IPS-20b (cell line): ENCODE measurements around the gene BBIP1.
A peak's percentile ranks its signal among the peaks of the same experiment; 100 is the strongest.
"Not testable (repeated sequence)": the region's sequence is repeated elsewhere in the genome, so short reads cannot be mapped to it uniquely, and the experiment has no call there.

Experiments
- H3K27ac ChIP-seq: one replicate; pipeline ENCODE4 v1.5.1; 2013; ENCODE audit warnings: low read length
- H3K27me3 ChIP-seq: 2 replicates; pipeline ENCODE4 v1.6.1; 2013; ENCODE audit warnings: mild to moderate bottlenecking, low read length, inconsistent platforms; ENCODE audit not compliant: insufficient read depth
- H3K36me3 ChIP-seq: 2 replicates; pipeline ENCODE4 v1.6.1; 2013; ENCODE audit warnings: low read depth, mild to moderate bottlenecking, inconsistent platforms, low read length, moderate library complexity; ENCODE audit not compliant: insufficient read depth
- H3K4me1 ChIP-seq: 2 replicates; pipeline ENCODE4 v1.6.1; 2013; ENCODE audit warnings: mild to moderate bottlenecking, control low read depth, inconsistent platforms, low read length, moderate library complexity; ENCODE audit not compliant: insufficient read depth
- H3K4me3 ChIP-seq: 2 replicates; pipeline ENCODE4 v1.5.1; 2013; ENCODE audit warnings: mild to moderate bottlenecking, low read length, inconsistent platforms
- H3K9ac ChIP-seq: 2 replicates; pipeline ENCODE4 v1.6.1; 2013; ENCODE audit warnings: low read depth, mild to moderate bottlenecking, inconsistent platforms, low read length, moderate library complexity
- H3K9me3 ChIP-seq: 2 replicates; pipeline ENCODE4 v1.6.1; 2013; ENCODE audit warnings: mild to moderate bottlenecking, low read depth, low read length, inconsistent platforms; ENCODE audit not compliant: insufficient read depth

The BBIP1 gene

DNA sequence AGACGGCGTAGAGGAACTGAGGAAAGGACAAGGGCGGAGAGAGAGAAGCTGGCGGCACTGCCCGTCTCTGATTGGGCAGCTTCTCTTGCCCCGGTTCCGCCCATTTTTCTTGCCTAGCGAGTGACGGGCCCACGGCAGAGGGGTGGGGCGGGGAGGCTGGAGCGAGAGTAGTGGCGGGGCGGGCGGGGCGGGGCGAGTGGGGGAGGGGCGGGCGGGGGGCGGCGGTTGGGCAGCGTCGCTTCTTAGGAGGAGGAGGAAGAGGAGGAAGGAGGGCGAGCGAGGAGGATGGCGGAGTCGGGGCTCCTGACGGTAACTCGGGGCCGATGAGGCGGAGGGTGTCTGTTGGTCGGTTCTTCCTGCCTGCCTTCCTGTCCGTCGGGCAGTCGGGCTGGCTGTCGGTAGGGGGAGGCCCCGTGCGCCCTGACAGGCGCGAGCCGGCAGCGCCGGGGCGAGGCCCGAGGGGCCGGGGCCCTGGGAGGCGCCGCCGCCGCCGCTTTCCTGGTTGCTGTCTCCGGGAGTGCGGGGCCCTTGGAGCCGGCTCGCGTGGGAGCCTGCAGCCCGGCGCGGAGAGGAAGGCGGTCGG lies 460 bp upstream of the BBIP1 start, which contains the start of gene SHOC2:
Gene SHOC2, plus strand, starts transcription at position 256 of the 583 bp plus-strand sequence. CDS start 44,755 bp downstream, outside the sequence.
- H3K4me3 ChIP-seq, result peak within 1 kb of the TSS; percentile 94
- H3K4me1 ChIP-seq, result peaks cover 19% of the 10 kb centered on the region
- no peaks in the 10 kb centered on the region; the same call in 1 of the 2 replicates for H3K36me3 ChIP-seq
- no peaks in the 10 kb centered on the region for H3K27me3 ChIP-seq
- peak within 1 kb of the TSS; percentile 94 for H3K27ac ChIP-seq
- peak within 1 kb of the TSS; percentile 94; the same call in 1 of the 2 replicates for H3K9ac ChIP-seq
- no peaks in the 10 kb centered on the region for H3K9me3 ChIP-seq

DNA sequence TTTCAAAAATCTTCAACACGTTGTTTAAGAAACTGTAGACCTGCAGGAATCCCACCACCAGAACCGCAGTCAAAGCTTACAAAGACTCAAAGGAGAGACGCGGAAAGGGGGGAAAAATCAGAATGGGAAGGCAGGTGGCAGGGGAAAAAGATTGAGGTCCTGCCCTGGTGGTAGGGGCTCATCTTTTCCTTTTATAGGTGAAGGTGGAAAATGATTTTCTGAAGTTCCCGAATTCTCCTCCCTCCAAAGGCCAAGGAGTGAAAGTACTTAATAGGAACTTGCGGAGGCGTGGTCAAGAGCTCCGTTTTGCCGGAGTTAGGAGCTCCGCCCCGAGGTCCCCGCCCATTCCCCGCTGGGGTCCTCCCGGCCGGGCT lies 724 bp downstream of the BBIP1 start:
- H3K27ac ChIP-seq, result peak overlapping the region; percentile 94
- H3K9ac ChIP-seq, result peak overlapping the region; percentile 94; the same call in 1 of the 2 replicates
- no peaks in the 10 kb centered on the region for H3K27me3 ChIP-seq
- H3K4me3 ChIP-seq, result peak overlapping the region; percentile 90
- H3K36me3 ChIP-seq, result peaks cover 2% of the 10 kb centered on the region; the same call in 1 of the 2 replicates
- H3K4me1 ChIP-seq, result peaks cover 19% of the 10 kb centered on the region
- H3K9me3 ChIP-seq, result no peaks in the 10 kb centered on the region

DNA sequence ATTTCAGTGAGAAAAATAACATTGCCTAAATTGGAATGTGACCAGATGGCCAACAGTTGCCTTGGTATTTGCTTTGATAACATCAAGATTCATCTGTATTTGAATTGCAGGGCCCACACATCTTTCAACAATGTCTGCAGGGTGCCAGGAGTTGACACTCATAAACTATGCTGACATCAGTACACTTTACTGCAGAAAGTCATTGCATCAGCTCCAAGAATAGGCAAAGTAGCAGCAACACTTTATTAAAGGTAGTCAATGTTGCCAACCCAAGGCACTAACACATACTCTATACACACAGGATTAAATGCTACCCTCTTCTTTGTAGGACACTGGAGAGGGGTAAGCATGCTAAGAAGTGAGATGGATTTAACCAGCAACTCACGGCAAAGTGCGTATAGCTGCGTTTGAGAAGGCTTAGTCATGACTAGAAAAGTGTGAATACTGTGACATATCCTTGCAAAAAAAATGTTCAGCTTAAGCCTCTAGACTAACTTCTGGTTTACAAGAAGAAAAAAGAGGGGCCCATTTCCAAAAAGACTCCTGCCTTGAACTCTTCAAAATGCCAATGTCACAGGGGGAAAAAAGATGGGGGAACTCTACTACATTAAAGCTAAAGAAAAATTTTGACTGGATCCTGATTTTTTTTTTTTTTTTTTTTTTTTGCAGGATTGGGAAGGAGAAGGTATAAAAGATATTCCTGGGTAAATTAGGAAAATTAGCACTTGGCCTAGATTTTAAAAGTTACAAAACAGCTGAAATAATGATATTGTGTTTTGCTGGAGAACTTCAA lies 2.2 kb downstream of the BBIP1 start:
- Histone ChIP-seq H3K9ac (peak overlapping the region; percentile 43; the same call in 1 of the 2 replicates), H3K36me3 (peaks cover 4% of the 10 kb centered on the region; the same call in 1 of the 2 replicates), H3K4me1 (peaks cover 19% of the 10 kb centered on the region), H3K9me3 (no peaks in the 10 kb centered on the region), H3K27ac (no peak overlapping the region), H3K27me3 (no peaks in the 10 kb centered on the region), H3K4me3 (no peak overlapping the region)

DNA sequence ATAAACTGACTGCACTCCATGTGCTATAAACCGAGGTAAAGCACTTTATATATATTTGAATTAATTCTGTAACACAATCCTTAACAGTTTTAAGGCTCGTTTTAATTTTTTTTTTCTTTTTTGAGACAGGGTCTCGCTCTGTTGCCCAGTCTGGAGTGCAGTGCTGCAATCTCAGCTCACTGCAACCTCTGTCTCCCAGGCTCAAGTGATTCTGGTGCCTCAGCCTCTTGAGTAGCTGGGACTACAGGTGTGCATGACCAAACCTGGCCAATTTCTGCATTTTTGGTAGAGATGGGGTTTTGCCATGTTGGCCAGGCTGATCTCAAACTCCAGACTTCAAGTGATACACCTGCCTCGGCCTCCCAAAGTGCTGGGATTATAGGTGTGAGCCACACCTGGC lies 3.4 kb downstream of the BBIP1 start:
- H3K4me1 ChIP-seq, result peaks cover 13% of the 10 kb centered on the region
- not testable (repeated sequence) for H3K9ac ChIP-seq, H3K27ac ChIP-seq, H3K36me3 ChIP-seq, H3K4me3 ChIP-seq, H3K9me3 ChIP-seq, H3K27me3 ChIP-seq

DNA sequence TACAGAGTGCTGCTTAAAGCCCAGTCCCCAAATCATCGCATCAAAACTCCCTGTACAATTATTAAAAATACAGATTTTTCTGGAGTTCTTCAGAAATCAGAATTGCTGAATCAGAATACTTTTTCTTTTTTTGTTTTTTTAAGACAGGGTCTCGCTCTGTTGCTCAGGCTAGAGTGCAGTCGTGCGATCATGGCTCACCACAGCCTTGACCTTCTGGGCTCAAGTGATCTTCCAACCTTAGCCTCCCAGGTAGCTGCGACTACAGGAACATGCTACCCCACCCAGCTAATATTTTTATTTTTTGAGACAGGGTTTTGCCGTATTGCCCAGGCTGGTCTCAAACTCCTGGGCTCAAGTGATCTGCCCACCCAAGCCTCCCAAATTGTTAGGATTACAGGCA lies 3.9 kb downstream of the BBIP1 start:
- Histone ChIP-seq H3K9ac (no peak overlapping the region), H3K4me3 (no peak overlapping the region), H3K36me3 (peaks cover 4% of the 10 kb centered on the region; the same call in 1 of the 2 replicates), H3K9me3 (no peaks in the 10 kb centered on the region), H3K4me1 (peaks cover 13% of the 10 kb centered on the region), H3K27me3 (no peaks in the 10 kb centered on the region), H3K27ac (no peak overlapping the region)

DNA sequence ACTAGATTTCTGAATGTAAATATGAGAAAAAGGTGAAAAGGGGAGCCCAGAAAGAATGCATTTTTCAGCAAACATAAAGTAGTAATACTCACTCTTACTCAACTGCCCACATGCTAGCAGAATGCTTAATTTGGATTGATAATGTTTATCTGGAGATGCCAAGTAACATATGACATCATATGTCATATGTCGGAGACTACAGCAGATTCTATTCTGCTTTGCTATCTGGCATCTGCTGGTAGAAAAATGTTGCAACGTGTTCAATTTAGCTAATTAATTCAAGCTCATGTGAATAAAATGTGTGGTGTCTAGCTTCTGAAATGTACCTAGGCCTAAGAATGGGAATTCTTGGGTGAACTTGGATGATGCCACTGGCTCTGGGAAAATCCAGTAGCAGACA lies 4.5 kb downstream of the BBIP1 start:
- peaks cover 4% of the 10 kb centered on the region; the same call in 1 of the 2 replicates for H3K36me3 ChIP-seq
- no peak overlapping the region for H3K27ac ChIP-seq
- no peaks in the 10 kb centered on the region for H3K9me3 ChIP-seq
- no peak overlapping the region for H3K9ac ChIP-seq
- no peak overlapping the region for H3K4me3 ChIP-seq
- no peaks in the 10 kb centered on the region for H3K27me3 ChIP-seq
- H3K4me1 ChIP-seq, result peaks cover 13% of the 10 kb centered on the region

DNA sequence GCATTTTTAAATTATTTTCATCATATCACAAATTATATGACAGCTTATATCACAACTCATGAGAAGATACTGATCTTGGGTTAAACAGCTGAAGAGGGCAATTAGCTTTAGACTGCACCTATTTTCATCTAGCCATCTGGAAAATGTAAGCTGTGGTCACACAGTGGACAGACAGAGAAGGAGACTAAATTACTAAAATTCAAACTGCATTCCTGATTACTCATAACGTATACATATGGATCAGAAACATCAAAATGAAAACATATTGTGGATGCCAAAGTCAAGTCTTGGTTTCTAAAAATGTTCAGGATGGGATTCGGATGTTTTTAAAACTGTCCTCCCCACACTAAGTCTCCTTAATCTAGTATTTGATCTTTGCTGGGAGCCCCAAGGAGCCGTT lies 6.6 kb downstream of the BBIP1 start:
- Histone ChIP-seq H3K27me3 (no peaks in the 10 kb centered on the region), H3K36me3 (peaks cover 4% of the 10 kb centered on the region; the same call in 1 of the 2 replicates), H3K9me3 (no peaks in the 10 kb centered on the region), H3K4me1 (peaks cover 11% of the 10 kb centered on the region), H3K27ac (no peak overlapping the region), H3K9ac (no peak overlapping the region), H3K4me3 (no peak overlapping the region)

DNA sequence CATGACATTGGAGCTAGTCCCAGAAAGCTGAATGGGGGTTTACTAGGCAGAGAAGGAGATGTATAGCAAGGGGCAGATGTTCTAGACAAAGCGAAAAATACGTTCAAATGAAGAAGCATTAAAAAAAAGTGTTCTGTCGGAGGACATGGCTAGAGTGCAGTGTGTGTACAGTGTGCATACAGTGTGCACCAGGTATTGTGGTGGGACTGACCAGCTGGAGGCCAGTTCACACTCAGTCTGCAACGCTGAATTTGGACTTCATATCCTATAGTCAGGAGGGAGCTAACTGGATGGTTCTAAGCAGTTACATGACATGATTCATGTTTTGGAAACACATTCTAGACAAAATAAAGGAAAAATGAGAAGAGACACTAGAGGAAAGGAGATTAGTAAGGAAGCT lies 8.8 kb downstream of the BBIP1 start:
- 0 out of 2 replicates have a peak, but pooled peaks cover 4% of the 10 kb centered on the region for H3K36me3 ChIP-seq
- H3K9ac ChIP-seq, result no peak overlapping the region
- H3K4me3 ChIP-seq, result no peak overlapping the region

DNA sequence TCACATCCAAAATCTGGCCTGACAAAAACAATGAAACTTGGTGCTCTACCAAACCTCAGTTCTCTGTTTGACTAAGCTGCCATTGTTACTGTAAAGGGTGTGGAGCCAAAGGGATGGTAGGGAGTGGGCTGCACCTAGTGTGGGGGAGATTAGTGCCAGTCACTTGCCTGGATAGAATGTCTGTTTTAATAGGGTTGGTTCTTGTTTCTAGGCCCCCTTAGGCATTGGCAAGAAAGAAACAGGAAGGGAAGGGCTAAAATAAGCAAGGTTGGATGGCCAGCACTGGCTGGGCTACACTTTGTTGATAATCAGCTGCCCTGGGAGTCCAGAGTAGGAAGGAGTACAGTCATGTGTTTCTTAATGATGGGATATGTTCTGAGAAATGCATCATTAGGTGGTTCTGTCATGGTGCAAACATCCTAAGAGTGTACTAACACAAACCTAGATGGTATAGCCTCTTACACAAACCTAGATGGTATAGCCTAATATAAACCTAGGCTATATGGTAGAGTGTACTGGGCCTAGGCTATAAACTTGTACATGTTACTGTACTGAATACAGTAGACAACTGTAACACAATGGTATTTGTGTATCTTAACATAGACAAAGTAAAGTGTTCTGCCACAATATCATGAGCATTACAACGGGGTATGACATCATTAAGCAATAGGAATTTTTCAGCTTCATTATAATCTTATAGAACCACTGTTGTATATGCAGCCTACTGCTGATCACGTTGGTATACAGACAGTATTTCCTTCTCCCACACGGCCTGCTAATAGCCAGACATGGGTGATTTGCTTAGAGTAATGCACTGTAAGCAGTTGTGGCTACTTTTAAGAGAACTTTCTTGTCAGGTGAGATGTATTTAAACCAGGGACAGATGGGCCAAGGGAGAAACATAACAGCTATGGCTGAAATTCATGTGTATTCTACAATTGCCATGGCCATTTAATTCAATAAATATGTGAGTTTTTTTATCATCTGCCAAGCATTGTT lies 15.4 kb downstream of the BBIP1 start:
- Histone ChIP-seq H3K27me3 (no peaks in the 10 kb centered on the region), H3K4me1 (no peaks in the 10 kb centered on the region; the same call in 1 of the 2 replicates), H3K9me3 (no peaks in the 10 kb centered on the region), H3K27ac (no peak overlapping the region), H3K36me3 (peaks cover 23% of the 10 kb centered on the region; the same call in 1 of the 2 replicates), H3K9ac (no peak overlapping the region), H3K4me3 (no peak overlapping the region)

More for the DNA sequence above, 8.8 kb downstream of the BBIP1 start:
- no peaks in the 10 kb centered on the region for H3K27me3 ChIP-seq
- H3K9me3 ChIP-seq, result no peaks in the 10 kb centered on the region
- no peaks in the 10 kb centered on the region; the same call in 1 of the 2 replicates for H3K4me1 ChIP-seq
- no peak overlapping the region for H3K27ac ChIP-seq

DNA sequence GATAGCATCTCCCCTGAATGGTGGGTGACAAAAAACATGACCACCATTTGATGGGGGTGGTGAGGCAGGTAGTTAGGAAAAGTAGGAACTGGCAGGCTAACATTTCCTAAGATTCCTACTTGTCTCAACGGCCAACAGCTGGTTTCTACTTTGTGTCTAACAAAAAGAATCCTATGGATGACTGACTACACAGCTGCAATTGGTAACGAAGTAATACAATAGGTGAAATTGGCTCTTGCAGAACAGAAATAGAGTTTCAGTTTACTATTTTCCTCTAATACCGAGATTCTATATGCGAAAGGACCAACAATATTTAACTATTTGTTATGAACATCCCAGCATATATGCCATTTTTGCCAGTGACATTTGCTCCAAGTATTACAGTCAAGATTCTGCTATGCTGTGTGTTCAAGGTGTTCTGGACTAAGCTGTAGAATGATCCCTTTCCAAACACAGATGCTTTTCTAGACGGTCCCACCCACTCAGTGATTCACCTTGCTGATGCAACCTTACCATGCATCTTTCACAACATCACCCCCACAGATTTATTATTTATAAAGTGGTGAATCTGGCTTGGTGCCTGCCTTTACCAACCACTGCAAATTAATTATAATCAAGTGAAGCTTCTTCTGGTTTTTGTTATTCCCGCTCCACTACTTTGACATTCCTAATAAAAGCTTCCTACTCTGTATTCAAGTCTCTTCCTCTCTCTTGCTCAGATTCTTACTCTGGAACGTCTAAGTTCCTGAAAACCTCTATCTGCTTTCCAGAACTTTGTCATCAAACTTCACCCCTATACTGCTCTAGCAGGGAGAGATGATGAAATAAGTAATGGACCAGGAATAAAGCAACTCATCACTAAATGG lies 16.8 kb downstream of the BBIP1 start:
- Histone ChIP-seq H3K4me3 (no peak overlapping the region), H3K9ac (no peak overlapping the region), H3K4me1 (no peaks in the 10 kb centered on the region; the same call in 1 of the 2 replicates), H3K27me3 (no peaks in the 10 kb centered on the region), H3K36me3 (peaks cover 32% of the 10 kb centered on the region), H3K27ac (no peak overlapping the region), H3K9me3 (no peaks in the 10 kb centered on the region)
